GOT3 (cell line): ENCODE results near the gene ZMYND10.

Source experiments
- DNase-seq: peaks from one replicate; lab custom pipeline; 2025; ENCODE audit warnings: mixed read lengths; lab: John Stamatoyannopoulos, UW

Gene ZMYND10

DNA sequence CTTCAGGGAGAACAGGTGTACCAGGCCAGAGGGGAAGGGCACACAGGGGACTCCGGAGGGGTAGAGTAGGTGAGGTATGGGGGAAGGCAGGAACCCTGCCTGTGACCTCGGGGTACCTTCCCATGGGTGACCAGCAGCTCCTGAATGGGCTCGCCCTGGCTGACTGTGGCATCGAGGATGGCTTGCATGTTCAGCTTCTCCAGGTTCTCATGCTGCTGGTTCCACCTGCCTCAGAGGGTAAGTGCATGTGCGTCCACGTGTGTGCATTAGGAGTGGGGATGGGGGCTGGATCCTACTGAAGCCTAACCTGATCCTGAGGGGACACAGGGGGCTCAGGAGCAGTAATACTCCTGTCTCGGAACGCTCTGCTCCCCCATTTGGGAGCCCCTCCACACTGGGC, 524 bp downstream of the ZMYND10 start:
- DNase-seq, result no peak

DNA sequence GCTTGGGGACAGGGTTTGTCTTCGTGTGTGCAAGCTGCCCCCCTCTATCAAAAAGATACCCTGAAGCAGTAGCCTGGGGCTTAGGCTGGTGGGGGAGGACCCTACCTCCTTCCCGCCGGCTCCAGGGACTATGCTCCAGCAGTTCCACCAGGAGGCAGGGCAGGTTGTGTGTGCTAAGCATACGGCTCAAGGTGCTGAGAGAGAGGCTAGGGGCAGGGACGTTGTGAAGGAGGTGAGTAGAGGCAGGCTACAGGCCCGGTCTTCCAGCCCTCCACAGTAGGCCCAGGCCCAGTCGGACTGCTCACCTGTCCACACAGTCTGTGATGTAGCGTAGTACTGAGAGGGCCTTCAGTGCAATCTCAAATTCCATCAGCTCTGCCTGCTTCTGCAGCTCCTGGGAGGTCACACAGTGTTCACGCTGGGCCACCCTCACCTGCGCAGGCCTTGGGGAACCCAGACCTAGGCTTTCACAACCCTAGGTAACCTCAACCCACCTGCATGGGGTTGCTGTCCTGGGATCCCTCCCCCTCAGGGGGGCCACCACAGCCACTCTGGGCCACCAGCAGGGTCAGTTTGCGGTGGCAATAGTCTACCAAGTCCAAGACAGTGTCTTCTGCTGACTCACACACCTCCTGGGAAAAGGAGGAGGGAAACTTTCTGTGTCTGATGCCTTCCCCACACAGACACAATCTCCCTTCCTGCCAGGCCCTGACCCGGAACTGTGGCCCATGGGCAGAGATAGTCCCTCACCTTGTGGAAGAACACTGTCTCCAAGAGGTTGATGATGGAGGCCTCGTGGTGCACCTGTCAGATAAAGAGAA, 2.5 kb downstream of the ZMYND10 start:
- no peak for DNase-seq

DNA sequence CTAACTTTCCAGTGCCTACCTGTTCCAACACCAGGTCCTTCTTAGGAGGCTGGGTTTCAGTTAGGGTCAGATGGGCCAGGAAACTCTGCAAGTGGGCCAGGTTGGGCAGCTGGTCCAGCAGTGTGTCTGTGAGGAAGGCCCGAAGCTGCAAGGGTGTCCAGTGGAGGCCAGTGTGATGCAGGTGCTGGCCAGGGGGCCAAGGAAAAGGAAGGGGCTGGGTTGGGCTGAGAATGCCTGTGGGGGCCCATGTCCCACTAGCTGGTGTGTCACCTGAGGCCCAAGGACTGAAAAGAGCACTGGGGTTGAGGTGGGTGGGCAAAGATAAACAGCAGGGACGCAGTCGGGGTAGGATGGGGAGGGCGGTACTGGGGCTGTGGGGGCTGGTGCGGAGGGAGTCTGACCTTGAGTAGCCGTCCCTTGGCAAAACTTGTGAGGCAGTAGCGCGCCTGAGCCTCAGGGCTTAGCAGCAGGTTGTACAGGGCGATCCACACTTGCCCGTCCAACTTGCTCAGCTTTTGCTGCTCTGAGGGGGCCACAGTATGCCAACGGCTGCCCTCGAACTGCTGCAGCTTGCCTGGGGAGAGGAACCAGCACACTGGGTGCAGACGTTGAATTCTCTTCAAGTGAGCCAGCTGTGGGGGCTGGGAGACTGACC, 3.4 kb downstream of the ZMYND10 start:
- DNase-seq, result no peak

DNA sequence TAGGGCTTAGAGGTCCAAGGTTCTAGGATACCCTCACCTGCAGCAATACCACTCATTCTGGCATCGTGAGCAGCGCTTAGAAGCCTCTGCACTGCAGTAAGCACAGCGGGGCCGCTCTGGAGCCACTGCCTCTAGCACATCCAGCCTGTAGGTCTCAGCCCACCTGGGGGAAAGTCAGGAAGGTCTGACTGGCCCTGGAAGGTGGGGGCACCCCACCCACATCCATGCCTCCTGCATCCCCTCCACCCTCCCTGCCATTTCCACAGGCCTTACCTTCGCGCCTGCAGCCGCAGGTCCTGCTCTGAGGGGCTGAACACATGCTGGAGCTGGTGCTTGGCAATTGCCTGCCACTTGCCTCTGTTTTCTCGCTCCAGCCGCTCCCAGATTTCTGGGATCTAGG, 4.0 kb downstream of the ZMYND10 start:
- no peak for DNase-seq

DNA sequence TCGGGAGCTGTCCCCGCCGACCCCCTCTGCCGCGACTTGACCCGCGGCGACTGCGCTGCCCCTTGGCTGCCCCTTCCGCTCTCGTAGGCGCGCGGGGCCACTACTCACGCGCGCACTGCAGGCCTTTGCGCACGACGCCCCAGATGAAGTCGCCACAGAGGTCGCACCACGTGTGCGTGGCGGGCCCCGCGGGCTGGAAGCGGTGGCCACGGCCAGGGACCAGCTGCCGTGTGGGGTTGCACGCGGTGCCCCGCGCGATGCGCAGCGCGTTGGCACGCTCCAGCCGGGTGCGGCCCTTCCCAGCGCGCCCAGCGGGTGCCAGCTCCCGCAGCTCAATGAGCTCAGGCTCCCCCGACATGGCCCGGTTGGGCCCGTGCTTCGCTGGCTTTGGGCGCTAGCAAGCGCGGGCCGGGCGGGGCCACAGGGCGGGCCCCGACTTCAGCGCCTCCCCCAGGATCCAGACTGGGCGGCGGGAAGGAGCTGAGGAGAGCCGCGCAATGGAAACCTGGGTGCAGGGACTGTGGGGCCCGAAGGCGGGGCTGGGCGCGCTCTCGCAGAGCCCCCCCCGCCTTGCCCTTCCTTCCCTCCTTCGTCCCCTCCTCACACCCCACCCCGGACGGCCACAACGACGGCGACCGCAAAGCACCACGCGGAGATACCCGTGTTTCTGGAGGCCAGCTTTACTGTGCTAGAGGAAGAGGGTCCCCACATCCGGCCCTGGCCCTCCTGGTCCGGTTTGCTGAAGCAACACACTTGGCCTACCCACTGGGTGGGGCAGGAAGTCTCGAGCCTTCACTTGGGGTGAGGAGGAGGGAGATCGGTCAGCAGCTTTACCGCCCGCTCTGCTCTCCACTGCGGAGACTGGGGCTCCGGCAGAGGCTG, 4.8 kb downstream of the ZMYND10 start, which contains the start of gene RASSF1:
RASSF1 (minus strand) TSS at position 389 of the 882 bp plus-strand sequence; CDS start at position 358, 31 bp downstream.
- DNase-seq, result no peak

DNA sequence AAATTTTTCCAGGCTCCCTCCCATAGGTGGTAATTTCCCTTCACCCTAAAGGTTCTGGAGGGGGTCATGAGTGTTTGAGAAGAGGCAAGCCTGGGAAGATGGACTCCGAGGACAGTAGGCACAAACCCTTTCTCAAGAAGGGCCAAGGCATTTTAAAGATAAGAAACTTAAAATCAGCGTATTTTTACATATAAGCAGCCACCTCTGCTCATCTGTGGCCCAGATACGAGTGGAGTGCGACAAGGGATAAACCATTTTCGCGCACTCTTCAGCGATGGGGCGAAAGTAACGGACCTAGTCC, 5.4 kb downstream of the ZMYND10 start:
- DNase-seq, result no peak

DNA sequence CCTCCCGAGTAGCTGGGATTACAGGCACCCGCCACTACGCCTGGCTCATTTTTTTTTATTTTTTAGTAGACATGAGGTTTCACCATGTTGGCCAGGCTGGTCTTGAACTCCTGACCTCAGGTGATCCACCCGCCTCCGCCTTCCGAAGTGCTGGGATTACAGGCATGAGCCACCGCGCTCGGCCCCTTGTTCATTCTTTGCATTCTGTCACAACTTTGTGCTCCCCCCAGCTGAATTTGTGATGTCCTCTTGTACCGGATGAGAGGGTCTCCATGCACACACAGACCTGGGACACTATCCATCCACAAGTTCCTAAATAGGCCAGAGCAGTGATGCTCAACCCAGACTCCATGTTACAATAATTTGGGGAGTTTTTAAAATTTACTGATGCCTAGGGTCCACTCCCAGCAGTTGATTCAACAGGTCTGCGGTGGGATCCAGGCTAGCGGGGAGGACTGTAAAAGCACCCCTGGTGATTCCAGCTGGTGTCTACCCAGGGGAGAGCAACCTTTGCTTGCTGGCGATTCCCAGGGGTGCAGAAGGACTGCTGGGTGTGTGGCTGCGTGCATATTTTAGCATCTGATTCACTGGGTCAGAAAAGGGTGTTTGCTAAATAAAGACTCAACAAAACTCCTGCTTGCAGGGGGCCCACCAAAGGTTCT, 5.9 kb downstream of the ZMYND10 start:
- DNase-seq, result no peak

DNA sequence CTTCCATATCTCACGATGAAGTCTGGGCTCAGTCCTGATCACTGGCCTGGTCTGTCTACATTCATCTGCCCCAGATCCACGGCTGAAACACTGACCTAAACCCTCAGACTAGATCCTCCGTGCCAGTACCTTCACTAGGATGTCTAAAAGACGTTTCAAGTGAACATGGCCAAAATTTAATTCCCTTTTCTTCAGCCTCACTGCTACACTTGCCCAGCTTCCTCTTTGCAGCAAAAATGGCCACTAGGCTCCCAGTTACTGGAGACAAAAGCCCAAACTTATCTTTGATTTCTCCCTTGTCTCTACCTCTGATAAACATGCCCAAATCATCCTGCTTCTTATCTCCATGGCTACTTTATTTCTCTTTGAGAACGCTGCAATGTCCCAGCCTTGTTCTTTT, 6.6 kb downstream of the ZMYND10 start:
- no peak for DNase-seq

DNA sequence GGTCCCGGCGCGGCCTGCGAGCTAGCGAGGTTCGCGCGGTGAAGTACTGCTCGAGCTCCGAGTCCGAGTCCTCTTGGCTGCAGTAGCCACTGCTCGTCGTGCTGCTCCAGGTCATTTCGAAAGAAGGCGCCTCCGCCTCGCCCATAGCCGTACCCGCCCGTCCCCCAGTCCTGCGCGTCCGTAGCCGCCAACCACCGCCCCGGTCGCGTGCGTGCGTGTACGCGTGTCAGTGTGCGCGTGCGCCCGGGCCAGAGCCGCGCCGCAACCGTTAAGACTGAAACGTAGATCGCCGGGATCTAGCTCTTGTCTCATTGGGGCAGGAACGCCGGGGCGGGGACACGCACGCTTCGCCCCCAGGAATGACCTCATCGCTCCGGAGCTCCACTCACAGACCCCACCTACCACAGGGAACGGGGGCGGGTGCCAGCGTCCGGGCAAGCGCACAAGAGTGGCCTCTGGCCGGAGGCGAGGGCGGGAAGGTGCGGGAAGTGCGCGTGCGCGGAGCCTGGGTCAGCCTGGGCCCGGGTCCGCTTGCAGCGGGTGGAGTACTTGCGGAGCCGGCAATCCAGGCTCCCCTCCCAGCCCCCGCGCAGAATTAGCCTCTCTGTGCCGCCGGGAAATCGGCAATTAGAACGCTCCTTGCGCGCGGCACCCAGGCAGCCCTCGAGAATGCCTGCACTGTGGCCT, 8.2 kb downstream of the ZMYND10 start:
- peak; percentile 97 for DNase-seq

DNA sequence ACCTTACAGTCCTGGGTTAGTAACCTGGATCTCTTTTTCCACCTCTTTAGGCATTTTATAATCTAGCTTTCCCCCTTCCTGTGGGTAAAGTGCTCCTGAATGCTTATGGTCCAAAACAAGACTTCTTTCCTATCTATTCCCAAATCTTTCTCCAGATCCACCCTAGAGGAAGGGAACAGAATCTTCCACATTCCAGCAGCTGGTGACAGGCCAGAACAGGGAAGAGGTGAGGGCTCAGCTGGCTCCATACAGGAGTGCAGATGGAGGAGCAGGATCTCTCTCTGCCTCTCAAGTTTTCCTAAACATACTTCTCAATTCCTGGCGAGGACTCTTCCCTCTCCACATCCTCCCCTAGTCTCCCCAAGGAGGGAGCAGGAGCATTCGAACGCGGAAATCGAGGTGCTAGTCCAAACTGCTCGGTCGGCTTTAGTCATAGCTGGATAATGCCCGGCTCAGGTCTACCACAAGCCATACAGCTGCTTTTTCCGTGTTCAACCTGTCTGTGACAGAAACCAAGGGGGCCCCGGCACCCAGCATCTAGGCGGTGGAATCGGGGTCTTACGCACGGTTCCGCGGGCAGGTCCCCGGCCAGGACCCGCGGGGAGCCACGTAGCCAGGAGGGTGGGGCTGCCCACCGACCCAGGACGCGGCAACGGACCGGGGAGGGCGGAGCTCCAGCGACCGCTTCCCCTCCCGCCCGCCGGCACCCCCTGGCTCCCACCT, 8.9 kb downstream of the ZMYND10 start:
- no peak for DNase-seq

DNA sequence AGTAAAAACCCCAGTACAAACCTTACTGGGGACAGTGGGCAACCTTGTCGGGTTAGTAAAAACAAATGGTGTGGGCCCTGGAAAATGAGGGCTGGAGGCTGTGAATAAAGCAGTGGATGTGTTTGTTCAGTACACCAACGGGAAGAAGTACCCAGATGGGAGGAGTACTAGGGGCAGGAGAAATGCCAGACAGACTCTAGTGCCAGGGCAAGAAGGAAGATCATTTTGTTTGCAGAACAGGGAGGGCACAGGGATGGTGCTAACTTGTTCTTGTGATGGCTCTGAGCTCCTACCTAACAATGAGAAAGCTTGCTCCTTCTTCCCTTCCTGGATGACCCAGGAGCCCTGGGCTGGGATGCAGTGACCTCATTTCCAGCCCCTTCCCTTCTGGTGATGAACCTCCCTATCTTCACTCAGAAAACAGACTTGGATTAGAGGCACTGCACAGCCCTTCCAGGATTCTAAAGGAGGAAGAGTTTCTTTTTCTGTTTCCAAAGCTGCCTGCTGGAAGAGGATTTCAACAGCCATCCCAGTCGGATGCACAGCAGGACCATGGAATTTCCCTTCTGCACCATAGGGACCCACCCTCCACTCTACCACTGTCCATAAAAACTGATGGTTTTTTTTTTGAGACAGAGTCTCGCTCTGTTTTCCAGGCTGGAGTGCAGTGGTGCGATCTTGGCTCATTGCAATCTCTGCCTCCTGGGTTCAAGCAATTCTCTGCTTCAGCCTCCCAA, 11.0 kb downstream of the ZMYND10 start:
- no peak for DNase-seq

DNA sequence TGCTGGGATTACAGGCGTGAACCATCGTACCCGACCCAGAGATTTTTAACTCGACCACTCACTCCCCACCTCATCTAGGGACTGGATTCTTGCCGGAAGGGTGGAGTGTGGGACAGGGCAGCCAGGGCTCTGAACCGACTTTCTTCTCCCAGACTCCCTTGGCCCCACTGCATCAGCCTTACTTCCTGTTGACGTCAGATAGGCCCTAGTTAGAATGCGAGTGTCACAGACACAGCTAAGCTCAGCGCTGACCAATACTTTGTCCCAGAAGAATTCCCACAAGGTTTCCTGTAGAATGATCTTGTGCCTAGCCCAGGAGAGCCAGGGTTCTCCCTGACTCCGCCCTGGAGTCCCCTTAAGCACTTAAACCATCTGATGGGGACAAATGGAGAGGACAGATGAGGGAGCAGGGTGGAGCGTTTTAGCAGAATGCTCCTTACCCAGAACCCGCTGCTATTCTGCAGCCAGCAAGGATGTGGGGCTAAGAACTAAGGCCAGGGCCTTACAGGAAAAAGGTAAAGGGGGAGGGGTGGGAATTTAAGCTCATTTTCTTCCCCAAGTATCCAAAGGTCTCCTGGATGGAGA, 11.7 kb downstream of the ZMYND10 start:
- no peak for DNase-seq

DNA sequence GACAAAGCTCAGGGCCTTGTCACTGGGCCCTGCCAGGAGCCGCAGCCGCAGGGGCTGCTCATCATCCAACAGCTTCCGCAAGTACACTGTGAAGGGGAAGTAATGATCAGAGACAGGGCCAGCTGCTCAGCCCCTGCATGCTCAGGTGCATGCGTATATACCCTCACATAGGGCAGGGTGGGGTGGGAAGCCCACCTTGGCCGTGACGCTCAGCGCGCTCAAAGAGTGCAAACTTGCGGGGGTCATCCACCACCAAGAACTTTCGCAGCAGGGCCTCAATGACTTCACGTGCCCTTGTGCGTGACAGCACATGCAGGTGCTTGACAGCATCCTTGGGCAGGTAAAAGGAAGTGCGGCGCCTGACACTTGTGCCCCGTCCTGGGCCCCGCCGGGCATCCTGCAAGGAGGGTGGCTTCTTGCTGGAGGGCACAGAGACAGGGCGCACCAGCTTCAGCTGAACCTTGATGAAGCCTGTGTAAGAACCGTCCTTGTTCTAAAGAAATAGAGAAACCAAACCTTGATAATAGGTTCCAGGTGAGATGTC, 14.1 kb downstream of the ZMYND10 start:
- no peak for DNase-seq

DNA sequence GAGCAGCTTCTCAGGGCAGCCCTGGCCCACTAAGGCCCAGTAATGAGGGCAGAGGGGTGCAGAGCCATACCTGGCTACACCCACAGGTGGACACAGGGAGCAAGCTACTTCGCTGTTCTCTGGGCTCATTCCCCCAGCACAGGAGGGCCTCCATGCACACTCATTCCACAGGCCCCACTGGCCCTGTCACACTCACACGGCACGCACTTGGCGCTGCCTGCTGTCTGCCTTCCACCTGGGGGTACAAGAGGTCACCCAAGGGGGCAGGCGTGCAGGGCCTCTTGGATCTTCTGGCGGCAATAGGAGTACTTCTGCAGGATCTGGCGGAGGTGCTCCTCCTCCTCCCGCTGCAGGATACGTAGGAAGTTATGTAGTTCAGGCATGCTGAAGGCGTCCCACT, 15.2 kb downstream of the ZMYND10 start:
- DNase-seq, result no peak

DNA sequence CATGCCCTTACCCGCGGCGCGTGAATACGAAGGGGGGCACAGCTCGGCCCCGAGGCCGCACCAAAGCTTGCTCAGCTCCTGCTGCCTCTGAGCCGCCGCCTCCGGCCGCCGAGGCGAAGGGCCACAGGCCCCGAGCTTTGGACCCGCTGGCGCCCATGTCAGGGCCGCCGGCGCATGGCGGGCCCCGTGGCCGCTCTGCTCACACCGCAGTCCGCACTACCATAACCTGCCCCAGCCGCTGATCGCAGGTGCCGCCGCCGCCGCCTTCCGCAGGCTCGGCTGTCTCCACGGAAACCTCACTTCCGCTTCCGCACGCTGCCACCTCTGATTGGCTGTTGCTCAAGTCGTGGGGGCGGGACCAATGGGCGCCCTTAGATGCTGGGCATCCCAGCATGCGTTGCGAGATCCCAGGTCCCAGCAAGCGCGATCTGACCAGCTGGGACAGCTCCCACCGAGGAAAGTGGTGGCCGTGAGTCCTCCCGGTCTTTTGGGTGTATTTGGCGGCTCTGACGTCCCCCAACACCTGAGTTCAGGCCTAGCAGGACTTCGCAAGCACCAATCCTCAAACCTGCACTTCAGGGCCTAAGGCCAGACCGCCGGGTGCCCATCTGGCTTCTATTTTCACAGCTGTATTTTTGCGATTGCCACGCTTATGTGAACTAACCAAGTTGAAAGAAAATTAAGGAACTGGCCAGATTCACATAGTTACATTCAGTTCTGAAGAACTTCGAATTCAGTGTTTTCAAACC, 17.4 kb downstream of the ZMYND10 start, which contains the start of gene TUSC2:
TUSC2 (minus strand) TSS at position 281 of the 749 bp plus-strand sequence; CDS start at position 157, 124 bp downstream.
- peak; percentile 84 for DNase-seq

DNA sequence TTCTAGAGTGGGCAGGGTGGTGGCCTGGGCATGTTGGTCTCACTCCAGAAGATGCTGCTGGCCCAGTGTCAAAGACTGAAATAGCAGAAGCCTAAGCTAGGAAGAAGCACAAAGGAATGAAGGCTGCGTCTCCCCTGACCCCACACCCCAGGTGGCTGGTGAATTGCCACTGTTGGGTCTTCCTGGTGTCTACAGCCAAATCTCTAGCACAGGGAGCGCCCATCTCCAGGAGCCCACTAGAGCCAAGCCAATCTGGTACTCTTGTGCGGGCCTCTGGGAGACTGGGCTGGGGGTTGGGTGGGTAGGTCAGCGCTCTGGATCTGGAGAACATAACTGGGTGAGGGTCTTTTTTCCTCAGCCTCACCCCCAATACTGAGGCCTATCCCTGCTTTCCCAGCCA, 18.4 kb downstream of the ZMYND10 start:
- no peak for DNase-seq

DNA sequence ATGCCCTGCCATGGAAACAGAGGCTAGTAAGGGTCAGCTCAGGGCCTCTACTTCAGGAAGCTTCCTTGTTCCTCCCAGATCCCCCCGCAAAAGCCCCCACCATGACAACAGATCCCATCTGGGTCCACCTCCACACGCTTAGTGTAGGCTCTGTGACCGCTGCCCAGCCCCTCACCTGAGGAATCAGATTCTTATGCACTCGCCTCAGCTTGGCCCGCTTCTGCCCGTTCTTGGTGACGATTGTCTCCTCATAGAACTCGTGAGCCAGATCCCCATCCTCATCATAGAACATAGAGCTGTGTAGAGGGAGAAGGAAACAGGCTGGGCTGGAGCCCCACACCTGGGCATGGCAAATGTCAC, 19.4 kb downstream of the ZMYND10 start:
- no peak for DNase-seq

DNA sequence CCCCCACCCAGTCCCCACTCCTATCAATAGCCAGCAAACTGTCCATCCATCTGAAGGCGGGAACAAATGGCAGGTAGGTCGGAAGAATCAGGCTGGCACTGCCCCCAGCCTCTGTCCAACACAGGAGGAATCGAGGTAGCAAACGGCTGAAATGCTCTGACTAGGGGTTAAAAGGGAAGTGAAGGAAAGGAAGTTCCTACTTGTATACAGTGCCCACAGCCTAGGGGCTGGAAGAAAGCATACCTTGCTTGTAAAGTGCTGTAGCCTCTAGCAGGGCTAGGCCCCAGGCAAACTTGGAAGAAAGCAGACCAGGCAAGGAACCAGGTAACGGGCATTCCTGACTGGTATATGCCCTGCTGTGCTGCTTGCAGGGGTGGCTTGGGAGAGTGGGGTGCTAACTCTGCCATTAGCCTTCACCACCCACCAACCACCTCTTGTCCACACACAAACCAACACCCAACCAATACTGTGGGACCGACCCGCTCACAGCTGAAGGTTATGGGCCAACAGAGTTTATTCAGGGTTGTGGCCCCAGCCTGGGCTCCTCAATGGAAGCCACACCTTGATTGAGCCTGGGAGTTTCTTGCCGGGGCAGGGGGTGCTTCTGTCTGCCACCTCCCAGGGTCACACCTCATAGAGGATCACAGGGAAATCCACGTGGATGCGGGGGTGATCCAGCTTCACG, 19.9 kb downstream of the ZMYND10 start:
- DNase-seq, result no peak
